HG02610 (cell line): ENCODE measurements around the gene IFNLR1.

Experiments
- ATAC-seq: cut with Tn5 transposase; IDR thresholded peaks from one replicate; pipeline ENCODE4 v1.9.1; 2021; ENCODE audit warnings: mild to moderate bottlenecking, moderate library complexity; ENCODE audit not compliant: unreplicated experiment

The IFNLR1 gene

DNA sequence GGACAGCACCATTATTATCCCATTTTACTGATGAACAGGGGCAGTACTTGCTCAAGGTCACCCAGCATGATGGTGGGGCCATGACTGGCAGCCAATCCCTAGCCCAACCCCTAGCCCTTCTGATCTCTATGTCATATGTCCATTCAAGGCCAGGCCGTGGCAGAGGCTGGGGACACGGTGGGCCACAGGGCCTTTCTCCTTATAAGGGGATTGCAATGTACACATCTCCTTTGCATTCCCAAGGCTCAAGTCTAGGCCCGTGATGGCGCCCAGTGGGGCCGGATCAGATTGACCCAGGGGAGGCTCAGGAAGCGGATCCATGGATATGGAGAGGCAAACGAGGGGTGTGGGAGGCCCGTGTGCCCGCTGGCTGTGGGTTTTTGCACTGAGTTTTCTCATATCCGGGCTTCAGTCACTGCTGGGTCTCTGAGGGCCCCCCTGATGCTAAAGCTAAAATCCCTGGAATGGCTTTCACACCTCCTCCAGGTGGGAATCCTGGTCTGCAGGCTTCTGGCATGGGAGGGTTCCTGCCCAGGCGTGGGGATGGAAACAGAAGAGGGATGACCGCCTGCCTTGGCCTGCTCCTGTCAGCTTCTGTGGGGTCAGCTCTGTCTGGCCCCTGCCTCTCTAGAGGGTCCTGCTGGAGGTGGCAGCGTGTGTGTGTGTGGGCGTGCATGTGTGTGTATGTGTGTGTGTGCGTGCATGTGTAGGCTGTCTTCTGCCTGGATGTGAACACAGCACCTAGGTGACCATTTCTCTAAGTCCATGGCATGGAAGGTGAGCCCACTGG lies 77.2 kb downstream of the IFNLR1 start:
- ATAC-seq: no peak

GRCh38 chr1:24109166-24109483 lies 78.0 kb downstream of the IFNLR1 start:
- ATAC-seq: no peak

DNA sequence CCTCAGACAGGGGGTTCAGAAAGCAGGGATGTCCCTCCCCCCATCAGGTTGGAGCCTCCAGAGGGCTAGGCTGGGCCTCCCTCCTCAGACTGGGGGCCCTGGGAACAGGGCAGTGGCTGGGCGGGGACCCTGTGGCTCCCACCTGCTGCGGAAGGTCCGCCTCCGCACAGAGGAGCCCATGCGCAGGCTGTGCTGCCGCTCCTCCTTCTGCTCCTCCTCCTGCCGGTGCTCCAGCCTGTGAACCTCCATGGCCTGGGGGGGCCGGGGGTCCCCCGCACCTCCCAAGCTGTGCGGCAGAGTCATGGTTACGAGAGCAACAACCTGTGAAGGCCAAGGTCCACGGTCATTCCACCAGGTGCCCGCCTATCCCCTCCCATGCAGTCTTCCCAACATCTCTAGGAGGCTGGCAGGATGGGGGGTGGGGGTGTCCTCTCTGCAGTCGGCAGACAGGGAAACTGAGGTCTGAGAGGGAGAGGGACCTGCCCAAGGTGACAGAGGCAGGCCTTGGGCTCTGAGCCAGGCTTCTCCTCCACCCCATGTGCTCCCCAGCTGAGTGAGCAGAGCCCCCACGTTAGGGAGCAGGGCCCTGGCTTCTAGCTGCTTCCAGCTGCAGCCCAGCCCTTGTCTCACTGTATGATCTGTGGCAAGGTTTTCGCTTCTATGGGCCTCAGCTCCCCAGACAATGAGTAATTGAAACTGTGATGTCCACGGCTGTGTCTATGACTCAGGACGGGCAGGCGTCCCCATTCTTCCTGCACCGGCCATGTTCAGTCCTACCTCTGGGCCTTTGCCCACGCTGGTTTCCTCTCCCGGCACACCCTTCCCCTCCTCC lies 78.5 kb downstream of the IFNLR1 start:
- ATAC-seq: no peak

DNA sequence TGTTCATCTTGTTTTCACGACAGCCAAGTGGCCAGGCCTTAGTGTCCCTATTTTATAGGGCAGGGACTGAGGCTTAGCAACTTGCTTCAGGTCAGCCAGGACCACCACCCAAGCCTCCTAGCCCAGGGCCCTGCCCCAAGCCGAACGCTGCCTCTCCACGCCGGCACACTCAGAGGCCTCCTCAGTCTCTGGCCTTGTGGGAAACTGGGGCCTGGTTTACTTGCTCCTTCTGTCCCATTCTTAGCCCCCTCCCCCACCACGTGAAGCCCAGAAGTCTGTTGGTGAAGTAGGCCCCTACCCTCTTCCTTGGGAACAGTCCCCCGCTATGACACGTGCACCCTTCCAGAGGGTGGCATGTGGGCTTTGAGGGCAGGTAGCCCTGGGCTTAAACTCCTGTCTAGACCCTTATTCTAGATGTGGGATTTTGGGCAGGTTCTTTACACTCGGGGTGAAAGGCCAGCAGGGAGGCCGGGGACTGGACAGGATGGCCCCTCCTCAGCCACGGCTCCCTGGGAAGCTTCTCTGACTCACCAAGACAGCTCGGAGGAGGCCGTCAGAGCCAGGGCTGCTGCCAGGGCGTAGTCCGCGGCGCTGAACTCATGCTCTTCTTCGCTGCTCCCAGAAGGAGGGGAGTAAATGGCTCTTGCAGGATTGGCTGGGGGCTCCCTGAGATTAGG lies 79.5 kb downstream of the IFNLR1 start:
- no peak for ATAC-seq

GRCh38 chr1:24105368-24106160 lies 81.5 kb downstream of the IFNLR1 start:
- no peak for ATAC-seq

DNA sequence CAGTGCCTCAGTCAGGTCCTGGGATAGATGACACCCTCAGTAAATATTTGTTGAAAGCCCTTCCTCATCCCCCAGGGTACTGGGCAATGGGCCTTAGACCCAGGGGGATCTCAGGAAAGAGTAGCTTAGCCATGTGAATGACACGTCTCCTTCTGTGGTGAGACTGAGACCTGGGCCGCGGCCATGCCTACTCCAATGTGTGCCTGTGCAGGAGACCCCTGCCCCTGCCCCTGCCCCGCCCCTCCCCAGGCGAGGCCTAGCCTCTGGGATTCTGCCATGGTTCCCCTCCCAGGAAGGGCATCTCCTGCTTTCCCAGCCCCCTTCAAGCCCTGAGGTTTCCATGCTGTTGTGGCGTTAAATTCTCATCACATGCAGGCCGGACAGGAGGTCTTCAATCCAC lies 82.2 kb downstream of the IFNLR1 start:
- ATAC-seq: no peak
